ENCODE measurements around the gene SMYD3.

The SMYD3 gene

GRCh38 chr1:246178717-246179311, 328.3 kb downstream of the SMYD3 start:
- no peak for TF ChIP-seq ZNF274 (IDR thresholded peaks at IDR 0.05; ENCODE audit: low read depth, low read length)
- H3K4me3 ChIP-seq (ENCODE audit: low read length): no peak overlapping the region

GRCh38 chr1:246176126-246177024, 330.7 kb downstream of the SMYD3 start:
- H3K4me3 ChIP-seq (ENCODE audit: low read length): no peak overlapping the region
- no peak for TF ChIP-seq ZNF274 (IDR thresholded peaks at IDR 0.05; ENCODE audit: low read depth, low read length)

DNA sequence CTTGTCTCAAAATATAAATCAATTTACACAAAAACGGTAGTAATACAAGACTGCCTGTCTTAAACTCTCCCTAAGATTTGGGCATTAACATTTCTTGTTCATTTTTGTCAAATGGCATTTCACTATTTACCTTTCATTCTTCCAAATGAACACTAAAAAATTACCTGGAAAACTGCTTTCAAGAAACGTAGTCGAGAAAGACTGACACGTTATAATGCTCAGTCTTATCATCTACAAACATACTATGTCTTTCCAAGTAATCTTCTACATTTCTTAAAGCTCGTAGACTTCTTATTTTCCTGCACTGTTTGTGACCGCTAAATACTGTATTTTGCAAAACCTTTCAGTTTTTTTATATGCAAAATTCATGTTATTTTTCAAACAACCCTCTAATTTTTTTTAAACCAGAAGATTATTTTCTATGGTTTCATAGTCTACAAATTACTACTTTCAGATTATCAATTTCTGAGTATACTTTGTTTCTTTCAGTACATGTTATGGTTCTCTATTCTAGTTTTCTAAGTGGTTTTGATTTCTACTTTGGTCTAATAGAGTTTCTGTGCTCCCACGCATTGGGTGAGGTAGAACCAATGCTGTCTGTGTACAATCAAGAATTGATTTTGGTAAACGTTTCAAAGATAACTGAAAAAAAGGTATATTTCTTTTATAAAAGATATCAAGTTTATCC, 336.4 kb downstream of the SMYD3 start:
- H3K4me3 ChIP-seq (ENCODE audit: low read length): no peak overlapping the region
- TF ChIP-seq ZNF274 (IDR thresholded peaks at IDR 0.05; ENCODE audit: low read depth, low read length): no peak

DNA sequence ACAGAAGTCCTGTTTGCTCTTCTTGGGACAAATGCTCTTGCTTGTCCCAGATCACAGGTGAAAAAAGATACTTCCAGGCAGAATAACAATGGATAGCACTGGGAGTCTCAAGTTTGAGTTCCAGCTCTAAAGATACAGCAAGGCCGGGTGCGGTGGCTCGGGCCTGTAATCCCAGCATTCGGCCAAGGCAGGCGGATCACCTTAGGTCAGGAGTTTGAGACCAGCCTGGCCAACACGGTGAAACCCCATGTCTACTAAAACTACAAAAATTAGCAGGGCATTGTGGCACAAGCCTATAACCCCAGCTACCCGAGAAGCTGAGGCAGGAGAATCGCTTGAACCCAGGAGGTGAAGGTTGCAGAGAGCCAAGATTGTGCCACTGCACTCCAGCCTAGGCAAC, 337.6 kb downstream of the SMYD3 start:
- no peak for TF ChIP-seq ZNF274 (IDR thresholded peaks at IDR 0.05; ENCODE audit: low read depth, low read length)

DNA sequence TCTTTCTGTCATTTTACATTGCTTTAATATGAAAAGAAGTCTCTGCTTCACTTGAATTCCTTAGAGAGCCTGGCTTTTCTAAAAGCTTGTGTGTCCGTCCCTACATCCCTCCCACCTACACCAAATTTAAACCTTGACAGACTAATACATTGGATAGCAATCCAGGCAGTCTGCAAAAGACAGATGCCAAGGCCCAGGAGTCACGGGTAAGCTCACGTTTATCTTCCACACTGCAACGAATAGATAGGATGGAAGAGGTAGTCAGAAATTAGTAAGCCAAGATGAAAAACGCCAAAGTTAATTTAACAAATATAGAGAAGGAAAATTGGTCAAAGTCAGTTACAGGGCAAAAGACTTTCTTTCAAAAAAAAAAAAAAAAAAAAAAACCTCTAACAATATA, 338.1 kb downstream of the SMYD3 start:
- no peak overlapping the region for H3K4me3 ChIP-seq (ENCODE audit: low read length)
- TF ChIP-seq ZNF274 (IDR thresholded peaks at IDR 0.05; ENCODE audit: low read depth, low read length): no peak

More for the DNA sequence above, 337.6 kb downstream of the SMYD3 start:
- H3K4me3 ChIP-seq (ENCODE audit: low read length): no peak overlapping the region

GRCh38 chr1:246166841-246167240, 340.2 kb downstream of the SMYD3 start:
- H3K4me3 ChIP-seq (ENCODE audit: low read length): no peak overlapping the region
- no peak for TF ChIP-seq ZNF274 (IDR thresholded peaks at IDR 0.05; ENCODE audit: low read depth, low read length)

- H3K4me3 ChIP-seq (ENCODE audit: low read length): no peak overlapping the region
- no peak for TF ChIP-seq ZNF274 (IDR thresholded peaks at IDR 0.05; ENCODE audit: low read depth, low read length)
These were observed 341.0 kb downstream of the SMYD3 start for GRCh38 chr1:246165826-246166709.

- no peak overlapping the region for H3K4me3 ChIP-seq (ENCODE audit: low read length)
- no peak for TF ChIP-seq ZNF274 (IDR thresholded peaks at IDR 0.05; ENCODE audit: low read depth, low read length)
These were observed 342.3 kb downstream of the SMYD3 start for GRCh38 chr1:246164764-246165163.

GRCh38 chr1:246162560-246162959, 344.5 kb downstream of the SMYD3 start:
- no peak for TF ChIP-seq ZNF274 (IDR thresholded peaks at IDR 0.05; ENCODE audit: low read depth, low read length)
- H3K4me3 ChIP-seq (ENCODE audit: low read length): no peak overlapping the region

GRCh38 chr1:246161626-246162025, 345.5 kb downstream of the SMYD3 start:
- TF ChIP-seq ZNF274 (IDR thresholded peaks at IDR 0.05; ENCODE audit: low read depth, low read length): no peak

DNA sequence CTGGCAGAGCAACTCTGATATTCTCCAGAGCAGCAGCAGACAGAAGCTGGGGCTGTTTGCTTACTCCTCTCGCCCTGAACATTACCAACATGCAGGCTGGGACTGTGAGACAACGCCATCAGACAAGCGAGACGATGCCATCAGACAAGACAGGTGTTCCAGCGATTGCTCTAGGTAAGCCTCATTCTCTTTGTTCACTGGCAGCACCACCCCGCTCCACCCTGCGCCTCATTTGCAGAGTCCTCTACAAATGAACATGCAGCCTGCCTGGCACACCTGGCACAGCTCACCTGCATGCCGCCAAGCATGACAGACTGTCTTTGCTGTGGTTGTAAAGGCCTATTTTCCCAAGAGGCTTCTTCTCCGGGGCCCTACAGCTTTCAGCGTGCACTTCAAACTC, 346.2 kb downstream of the SMYD3 start:
- no peak overlapping the region for H3K4me3 ChIP-seq (ENCODE audit: low read length)
- no peak for TF ChIP-seq ZNF274 (IDR thresholded peaks at IDR 0.05; ENCODE audit: low read depth, low read length)

More at GRCh38 chr1:246161626-246162025, 345.5 kb downstream of the SMYD3 start:
- no peak overlapping the region for H3K4me3 ChIP-seq (ENCODE audit: low read length)

DNA sequence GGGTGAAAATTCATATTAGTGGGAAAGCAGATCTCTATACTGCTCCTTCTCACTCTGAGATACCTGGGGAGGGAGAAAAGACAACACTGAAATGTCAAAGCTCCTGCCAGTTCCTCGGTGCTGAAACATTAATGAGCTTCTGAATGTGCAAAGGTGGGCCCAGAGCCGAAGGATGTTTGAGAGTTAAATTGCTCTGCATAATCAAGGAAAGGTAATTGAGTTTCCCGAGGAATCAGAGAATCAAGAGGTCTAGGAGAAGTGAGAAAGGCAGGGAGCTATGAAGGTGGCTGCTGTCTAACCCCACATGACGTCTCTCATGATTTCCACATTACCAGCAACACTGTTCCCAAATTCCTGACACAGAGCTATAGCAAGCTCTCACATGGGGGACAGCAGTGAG, 346.7 kb downstream of the SMYD3 start:
- H3K4me3 ChIP-seq (ENCODE audit: low read length): no peak overlapping the region
- TF ChIP-seq ZNF274 (IDR thresholded peaks at IDR 0.05; ENCODE audit: low read depth, low read length): no peak

- no peak for TF ChIP-seq ZNF274 (IDR thresholded peaks at IDR 0.05; ENCODE audit: low read depth, low read length)
- no peak overlapping the region for H3K4me3 ChIP-seq (ENCODE audit: low read length)
These were observed 347.5 kb downstream of the SMYD3 start for GRCh38 chr1:246159279-246160227.
